HG03196 (cell line): ENCODE data around the gene HELLS.
A peak's percentile ranks its signal among the peaks of the same experiment; 100 is the strongest.
"Not testable (repeated sequence)": the region's sequence is repeated elsewhere in the genome, so short reads cannot be mapped to it uniquely, and the experiment has no call there.

Experiments
- ATAC-seq: cut with Tn5 transposase; IDR thresholded peaks from one replicate; pipeline ENCODE4 v1.9.1; 2021; ENCODE audit not compliant: unreplicated experiment

The HELLS gene

GRCh38 chr10:94545391-94546048, at the start of gene HELLS:
Gene HELLS (plus strand): TSS chr10:94545788. CDS start chr10:94545922, 134 bp downstream.
- ATAC-seq: peak; percentile 79

- peak; percentile 62 for ATAC-seq
Observed at GRCh38 chr10:94496010-94496409, 49.6 kb upstream of the HELLS start.

- no peak for ATAC-seq
Observed at GRCh38 chr10:94496646-94497045, 48.9 kb upstream of the HELLS start.

GRCh38 chr10:94500063-94500462, 45.5 kb upstream of the HELLS start:
- ATAC-seq: no peak

DNA sequence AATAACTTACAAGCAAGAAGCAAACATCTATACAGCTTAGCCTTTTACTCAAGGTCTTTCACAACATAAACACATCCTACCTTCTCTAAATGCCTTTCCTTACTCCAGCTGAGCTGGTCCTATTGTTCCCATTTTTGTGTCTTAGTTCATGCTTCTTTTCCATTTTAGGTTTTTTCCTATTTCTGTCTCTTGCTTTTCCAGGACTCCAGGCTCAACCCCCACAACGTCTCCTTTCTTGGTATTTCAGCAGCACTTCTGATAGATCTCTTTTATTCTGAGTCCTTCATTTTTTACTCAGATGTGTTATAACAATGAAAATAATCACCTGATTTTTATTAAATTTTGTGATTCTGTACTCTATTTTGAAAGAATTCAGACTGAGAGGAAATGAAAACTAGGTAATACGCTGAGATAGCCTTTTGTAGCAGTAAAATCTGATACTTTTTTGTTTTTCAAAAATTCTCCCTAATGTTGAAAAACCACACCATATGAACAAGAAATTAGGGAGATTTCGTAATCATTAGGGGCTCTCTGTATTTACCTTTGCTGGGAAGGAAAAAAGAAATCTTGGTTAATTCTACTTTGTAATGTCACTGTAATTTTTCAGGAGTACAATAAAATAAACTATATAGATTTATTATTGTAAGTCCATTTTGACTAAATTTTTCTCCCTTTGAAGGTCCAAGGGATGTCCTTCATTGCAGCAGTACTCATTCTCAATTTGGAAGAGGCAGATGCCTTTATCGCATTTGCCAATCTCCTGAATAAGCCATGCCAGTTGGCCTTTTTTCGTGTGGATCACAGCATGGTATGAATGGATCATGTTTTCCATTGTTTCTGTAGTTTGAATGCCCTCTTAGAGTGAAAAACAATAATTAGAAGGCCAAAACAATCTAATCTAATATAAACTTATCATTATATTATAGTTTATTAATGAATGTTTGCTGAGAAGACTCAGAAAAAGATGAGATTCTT, 24.0 kb upstream of the HELLS start:
- ATAC-seq: no peak

DNA sequence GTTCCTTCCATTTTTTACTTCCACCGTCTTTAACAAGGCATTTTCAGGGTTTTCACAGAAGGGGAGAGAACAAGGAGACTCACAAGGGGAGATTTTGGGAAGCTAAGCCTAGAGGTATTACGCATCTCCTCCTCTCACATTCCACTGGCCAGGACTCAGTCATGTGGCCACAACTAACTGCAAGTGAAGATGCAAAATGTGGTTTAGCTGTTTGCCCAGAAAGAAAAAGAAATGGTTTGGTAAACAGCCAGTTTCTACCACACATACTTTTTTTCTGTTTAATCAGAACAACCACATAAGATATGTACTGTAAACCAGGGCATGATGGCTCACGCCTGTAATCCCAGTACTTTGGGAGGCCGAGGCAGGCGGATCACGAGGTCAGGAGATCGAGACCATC, 21.4 kb upstream of the HELLS start:
- no peak for ATAC-seq

- no peak for ATAC-seq
Observed at GRCh38 chr10:94524711-94525110, 20.9 kb upstream of the HELLS start.

DNA sequence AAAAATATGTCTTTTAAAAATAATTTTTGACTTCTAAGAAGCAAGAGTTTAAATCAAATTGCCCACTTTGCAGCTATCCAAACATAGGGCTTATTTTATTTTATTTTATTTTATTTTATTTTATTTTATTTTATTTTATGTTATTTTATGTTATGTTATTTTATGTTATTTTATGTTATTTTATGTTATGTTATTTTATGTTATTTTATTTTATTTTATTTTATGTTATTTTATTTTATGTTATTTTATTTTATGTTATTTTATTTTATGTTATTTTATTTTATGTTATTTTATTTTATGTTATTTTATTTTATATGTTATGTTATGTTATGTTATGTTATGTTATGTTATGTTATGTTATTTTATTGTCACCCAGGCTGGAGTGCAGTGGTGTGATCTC, 14.0 kb upstream of the HELLS start:
- not testable (repeated sequence) for ATAC-seq

DNA sequence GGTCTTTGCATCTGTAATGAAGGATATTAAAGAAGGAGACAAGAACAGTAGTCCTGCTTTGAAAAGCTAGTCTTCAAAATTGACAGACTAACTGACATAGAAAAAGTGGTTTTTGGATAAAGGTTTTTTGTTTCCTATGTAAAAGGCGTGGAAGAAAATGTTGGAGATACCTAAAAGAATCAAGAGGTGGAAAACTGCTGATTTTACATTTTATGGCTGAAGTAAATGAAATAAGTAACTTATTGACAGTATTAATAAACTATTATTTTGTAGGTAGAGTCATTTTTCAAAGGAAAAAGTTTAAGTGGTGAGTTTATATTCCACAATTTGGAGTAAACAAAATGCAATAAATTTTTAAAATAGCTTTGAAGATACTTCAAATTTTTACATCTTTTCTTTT, 12.6 kb upstream of the HELLS start:
- ATAC-seq: no peak

- not testable (repeated sequence) for ATAC-seq
Observed at GRCh38 chr10:94542282-94542681, 3.3 kb upstream of the HELLS start.

- ATAC-seq: peak; percentile 16
Observed at GRCh38 chr10:94546049-94546900, 687 bp downstream of the HELLS start.

DNA sequence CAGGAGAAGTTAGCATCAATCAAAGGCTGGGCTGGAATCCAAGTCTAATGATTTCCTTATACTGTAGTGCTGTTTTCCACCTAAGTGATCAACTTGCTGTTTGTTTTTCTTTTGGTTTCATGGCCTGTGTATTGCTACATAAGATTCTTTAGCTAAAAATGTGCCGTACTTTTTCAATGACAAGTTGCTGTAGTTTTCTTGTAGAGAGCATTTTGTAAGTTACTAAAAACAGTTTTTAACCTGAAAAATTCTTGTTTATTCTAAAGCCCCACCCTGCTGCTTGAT, 1.3 kb downstream of the HELLS start:
- ATAC-seq: no peak

- no peak for ATAC-seq
Observed at GRCh38 chr10:94549221-94549620, 3.6 kb downstream of the HELLS start.

GRCh38 chr10:94567714-94568307, 22.2 kb downstream of the HELLS start:
- ATAC-seq: not testable (repeated sequence)

DNA sequence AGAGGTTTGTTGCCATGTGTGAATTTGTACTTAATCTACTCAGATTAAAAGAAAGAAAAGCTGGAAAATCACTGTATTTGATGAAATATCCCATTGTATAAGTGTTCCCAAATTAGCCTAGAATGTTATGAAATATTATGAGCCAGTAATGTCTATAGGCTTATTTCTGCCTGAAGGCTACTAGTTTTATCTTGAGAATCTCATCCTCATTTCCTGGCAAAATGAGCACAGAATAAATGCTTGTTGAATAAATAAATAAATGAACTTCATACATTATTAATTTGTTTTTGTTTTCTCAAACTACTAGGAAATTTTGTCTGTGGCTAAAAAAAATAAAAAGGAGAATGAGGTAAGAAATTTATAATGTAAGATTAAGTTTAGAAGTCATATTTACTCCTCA, 25.5 kb downstream of the HELLS start:
- ATAC-seq: no peak

GRCh38 chr10:94571528-94571927, 25.9 kb downstream of the HELLS start:
- ATAC-seq: no peak

DNA sequence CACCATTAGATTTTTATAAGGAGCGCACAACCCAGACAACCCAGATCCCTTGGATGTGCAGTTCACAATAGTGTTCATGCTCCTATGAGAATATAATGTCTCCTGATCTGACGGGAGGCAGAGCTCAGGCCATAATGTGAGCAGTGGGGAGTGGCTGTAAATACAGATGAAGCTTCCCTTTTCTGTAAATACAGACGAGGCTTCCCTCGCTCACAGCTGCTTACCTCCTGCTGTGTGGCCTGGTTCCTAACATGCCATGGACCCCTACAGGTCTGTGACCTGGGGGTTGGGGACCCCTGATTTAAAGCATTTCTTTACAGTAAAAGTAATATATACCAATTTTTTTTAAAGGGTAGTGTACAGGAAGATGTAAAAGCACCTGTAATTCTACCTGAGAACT, 33.2 kb downstream of the HELLS start:
- no peak for ATAC-seq

- ATAC-seq: no peak
Observed at GRCh38 chr10:94583124-94583523, 37.5 kb downstream of the HELLS start.

DNA sequence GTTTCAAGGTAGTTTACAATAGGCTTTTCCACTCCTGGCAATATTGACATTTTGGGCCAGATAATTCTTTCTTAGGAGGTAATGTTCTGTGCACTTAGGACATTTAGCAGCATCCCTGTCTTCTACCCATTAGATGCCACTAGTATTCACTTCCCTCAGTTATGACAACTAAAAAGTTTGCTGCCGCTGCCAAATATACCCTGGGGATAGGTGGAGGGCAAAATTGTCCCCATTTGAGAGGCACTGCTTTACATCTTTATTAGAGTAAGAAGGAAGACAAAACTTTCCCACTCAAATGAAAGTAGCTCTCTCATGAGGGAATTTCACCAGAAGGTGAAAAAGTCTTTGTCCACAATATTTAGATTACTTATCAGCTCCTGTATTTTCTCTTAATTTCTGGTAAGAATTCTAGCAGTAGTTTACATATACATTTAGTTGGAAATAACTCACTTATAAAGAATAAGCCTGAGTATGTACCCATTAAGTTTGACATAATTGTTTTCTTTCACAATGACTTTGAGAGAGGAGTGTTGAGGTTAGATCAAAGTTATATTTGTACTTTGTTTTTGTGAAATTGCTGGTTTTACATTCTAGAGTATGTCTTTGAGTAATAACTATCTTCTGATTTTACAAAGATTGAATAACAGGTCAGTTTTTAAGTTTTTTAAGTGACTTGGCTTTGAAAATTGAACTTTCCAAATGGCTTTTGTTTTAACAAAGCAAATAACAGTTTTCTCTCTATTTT, 46.0 kb downstream of the HELLS start:
- peak; percentile 66 for ATAC-seq
